Left colon (tissue), 2 donors: Measurements from ENCODE around the gene CER1. TPM values are rescaled to one million over a fixed set of nuclear protein-coding genes. Genes with fewer than 3 reads are reported as not detected.
"Not testable (repeated sequence)": the region's sequence is repeated elsewhere in the genome, so short reads cannot be mapped to it uniquely, and the experiment has no call there.

Source experiments
- ATAC-seq: fragments of 200-7000 bp; cut with Tn5 transposase; one replicate; pipeline ENCODE4 v1.9.1; 2020; ENCODE audit warnings: mild to moderate bottlenecking, moderate library complexity
- DNase-seq, 2 donors: peaks; one replicate each; pipeline ENCODE4 v3.0.0-alpha.2; 2020
- intact Hi-C, 2 donors: fragments of 100-400 bp; cut with DNase I in 1 of 2; cut with micrococcal nuclease in 1 of 2; formaldehyde crosslinking; loops; one replicate each; pipeline versions ENCODE4 v1.11.2 to v1.14.0; 2022; cut with DNase I, micrococcal nuclease
- total RNA-seq, 2 donors: library from RNA; stranded (reverse); fragmentation: NEBNext Ultra II Directional; extraction: Animal tissue kit (Norgen Biotek cat#: 25700); gene quantifications; one replicate each; pipeline ENCODE4 v1.2.1, GENCODE V29; 2021
- donor health status: DM: no; HTN: no; CAD: no.
- donor health status: DM: yes; HTN: yes; CAD: no.

CER1 gene
- total RNA-seq, 2 donors from 2014 or later = not detected

DNA sequence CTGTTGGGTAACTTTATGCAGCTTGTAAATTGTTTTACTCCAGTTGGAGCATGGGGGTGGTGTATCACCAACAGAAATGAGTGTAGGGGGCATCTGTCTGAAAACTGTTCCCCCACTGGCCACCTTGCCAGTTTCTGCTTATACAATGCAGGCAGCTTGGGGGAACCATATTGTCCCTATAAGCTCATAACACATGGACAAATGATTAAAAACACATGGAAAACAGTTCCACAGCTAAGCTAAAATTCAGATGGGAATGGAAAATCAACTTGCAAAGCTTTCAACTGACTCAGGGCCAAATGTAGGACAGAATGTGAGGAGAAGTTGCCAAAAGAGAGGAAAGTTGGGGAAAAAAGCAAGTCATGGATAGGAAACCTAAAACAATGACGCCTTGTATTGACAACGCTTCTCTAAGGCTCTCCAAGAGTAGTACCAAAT lies 7.9 kb upstream of the CER1 start:
- intact Hi-C loops = no loop called here
- DNase-seq (no peak), ATAC-seq (no peak)

GRCh38 chr9:14723301-14723700 lies 768 bp upstream of the CER1 start:
- ATAC-seq (no peak), DNase-seq (no peak)
- intact Hi-C loops = no loop called here

DNA sequence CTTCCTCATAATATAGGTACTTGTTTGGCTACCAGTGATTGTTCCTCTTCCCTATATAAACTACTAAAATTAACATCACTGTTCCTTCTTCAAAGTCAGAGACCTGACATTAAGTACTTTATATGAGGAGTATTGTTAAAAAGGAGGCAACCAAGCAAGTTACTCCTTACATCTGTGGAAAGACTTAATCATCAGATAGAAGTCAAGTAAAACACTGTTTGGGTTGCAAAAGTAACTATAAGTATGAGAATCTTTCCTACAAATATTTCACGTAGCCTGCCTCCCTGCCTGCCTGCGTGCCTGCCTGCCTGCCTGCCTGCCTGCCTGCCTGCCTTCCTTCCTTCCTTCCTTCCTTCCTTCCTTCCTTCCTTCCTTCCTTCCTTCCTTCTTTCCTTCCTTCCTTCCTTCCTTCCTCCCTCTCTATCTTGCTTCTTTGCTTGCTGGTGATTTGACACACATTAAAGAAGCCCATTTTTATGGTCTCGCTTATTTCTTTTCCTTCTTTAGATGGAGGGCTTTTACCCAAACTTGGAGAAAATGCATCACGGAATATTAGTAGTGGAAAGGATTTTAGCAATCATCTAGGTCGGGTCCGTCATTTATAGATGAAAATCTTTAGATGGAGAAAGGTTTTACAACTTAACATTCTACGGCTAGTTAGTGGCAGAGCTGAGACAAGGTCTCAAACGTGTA lies 3.2 kb downstream of the CER1 start:
- ATAC-seq (no peak), DNase-seq (no peak)
- intact Hi-C loops = no loop called here

DNA sequence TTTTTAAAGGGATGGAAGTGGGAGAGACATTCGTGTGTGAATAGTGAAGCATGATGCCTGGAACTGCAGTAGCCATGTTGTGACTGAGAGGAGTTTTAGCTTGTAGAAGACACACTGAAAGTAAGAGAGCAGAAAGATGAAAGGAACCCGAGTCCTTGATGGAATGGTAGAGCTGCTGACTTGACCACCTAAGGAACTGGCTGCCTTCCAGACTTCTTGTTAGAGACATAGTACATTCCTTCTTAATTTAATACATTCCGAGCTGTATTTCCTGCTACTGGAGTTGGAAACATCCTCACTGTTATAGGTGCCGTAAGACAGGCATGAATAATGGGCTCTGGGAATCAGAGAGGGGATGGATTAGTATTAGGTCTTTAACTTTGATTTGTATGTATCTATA lies 7.4 kb downstream of the CER1 start:
- intact Hi-C loops = no loop called here
- ATAC-seq (no peak), DNase-seq (no peak)

GRCh38 chr9:14713187-14713767 lies 9.3 kb downstream of the CER1 start:
- no peak for DNase-seq
- intact Hi-C loops = no loop called here
- no peak for ATAC-seq

- no peak for ATAC-seq
These were observed 11.7 kb downstream of the CER1 start for GRCh38 chr9:14710804-14711203.

DNA sequence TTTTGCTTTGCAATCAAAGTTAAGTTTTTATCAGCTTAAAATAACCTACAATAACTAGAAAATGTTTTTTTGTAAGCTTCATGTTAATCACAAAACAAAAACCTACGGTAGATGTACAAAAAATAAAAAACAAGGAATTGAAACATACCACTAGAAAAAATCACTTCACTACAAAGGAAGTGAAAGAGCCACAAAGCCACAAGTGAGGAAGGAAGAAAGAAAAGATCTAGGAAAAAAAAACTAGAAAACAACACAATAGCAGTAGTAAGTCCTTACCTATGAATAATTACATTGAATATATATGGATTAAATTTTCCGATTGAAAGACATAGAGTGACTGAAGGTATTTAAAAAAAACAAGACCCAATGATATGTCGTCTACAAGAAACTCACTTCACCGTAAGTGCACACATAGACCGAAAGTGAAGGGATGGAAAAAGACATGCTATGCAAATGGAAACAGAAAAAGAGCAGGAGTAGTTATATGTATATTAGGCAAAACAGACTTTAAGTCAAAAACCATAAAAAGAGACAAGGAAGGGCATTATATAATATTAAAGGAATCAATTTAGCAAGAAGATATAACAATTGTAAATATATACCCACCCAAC lies 15.9 kb downstream of the CER1 start:
- intact Hi-C loops = no loop called here
- DNase-seq (no peak), ATAC-seq (no peak)

More at GRCh38 chr9:14710804-14711203, 11.7 kb downstream of the CER1 start:
- intact Hi-C loops = no loop called here
- DNase-seq = no peak

DNA sequence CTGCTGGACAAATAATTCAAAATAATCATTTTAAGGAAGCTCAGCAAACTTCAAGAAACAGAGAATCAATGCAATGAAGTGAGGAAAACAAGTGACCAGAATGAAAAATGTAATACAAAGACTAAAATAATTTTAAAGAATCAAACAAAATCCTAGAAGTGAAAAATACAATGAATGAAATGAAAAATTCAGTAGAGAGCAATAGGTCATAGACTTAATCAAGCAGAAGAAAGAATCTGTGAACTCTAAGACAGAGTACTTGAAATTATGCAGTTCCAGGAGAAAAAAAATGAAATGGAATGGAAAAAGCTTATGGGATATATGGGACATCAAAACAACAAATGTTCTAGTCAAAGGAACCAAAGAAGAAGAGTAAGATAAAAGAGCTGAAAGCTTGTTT lies 17.5 kb downstream of the CER1 start:
- intact Hi-C loops = no loop called here
- no peak for ATAC-seq
- no peak for DNase-seq

- no peak for DNase-seq
- no peak for ATAC-seq
- intact Hi-C loops = no loop called here
These were observed 18.3 kb downstream of the CER1 start for GRCh38 chr9:14704281-14704680.

GRCh38 chr9:14702200-14702720 lies 20.3 kb downstream of the CER1 start:
- ATAC-seq = no peak
- intact Hi-C loops = no loop called here
- DNase-seq = no peak

DNA sequence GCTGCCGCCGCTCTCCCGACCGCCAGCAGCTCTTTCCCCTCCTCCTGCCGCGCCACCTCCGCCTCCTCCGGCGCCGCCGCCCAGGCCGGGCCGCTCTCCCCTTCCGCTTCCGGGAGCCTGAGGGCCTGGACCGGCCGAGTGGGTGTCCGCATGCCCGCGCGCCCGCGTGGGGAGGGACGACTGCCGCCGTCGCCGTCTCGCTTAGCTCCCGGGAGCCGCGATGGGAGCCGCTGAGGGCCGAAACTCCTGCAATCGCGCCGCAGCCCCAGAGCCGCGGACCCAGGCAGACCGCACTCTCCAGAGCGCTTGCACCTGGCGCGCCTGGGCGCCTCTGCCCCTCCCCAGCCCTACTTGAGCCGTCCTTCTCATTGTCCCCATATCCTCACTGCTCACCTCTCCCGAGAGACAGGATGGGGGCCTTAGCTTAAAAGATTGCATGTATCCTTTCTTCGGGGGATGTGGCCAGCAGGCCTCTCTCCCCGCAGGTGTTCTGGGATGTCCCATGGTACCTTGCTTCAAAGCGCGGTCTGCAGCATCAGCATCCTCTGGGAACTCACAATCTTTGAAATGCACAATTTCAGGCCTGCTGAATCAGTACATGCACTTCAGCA lies 29.2 kb downstream of the CER1 start, which contains the start of gene ZDHHC21:
Gene ZDHHC21, minus strand, starts transcription at position 182 of the 611 bp plus-strand sequence. CDS start 19,092 bp downstream, outside the sequence.
- peak; percentile 98 for ATAC-seq
- intact Hi-C loops = no loop called here
- DNase-seq = peak; percentile 61 to 82

DNA sequence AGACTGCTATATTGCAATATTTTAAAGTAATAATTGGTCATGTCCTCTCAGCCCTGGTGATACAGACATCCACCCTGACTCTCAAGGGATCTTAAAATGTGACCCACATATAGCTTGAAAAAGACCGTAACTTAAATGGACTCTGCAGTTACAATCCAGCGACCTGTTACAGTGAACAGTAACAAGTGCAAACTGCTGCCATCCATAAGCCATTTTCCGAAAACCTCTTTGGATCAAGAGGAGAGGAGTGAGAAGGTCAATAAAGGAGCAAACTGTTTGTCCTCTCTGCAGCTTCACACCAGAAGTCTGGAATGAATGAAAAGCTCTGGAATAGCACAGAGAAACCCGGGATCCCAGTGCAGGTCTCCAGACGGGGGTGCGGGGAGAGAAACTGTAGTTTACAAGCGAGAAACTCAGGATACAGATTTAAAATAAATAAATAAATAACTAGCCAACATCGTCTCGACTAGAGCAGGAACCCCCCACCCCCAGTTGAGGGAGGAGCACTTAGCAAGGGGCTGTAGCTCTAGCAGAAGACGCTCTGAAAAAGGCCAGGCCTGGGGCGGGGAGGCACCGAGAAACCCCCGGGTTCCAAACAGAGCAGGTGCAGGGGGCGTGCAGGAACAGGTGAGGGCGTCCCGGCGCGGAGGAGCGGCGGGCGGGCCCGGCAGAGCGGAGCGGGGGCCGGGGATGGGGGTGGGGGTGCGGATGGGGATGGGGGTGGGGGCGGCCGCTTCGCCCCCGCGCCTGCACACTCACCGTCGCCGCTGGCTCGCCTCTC lies 29.9 kb downstream of the CER1 start:
- DNase-seq (peak; percentile 28 to 46), ATAC-seq (peak; percentile 68)
- intact Hi-C loops = no loop called here

GRCh38 chr9:14690948-14691730 lies 31.4 kb downstream of the CER1 start:
- intact Hi-C loops = no loop called here
- no peak for ATAC-seq
- no peak for DNase-seq

GRCh38 chr9:14687042-14687719 lies 35.4 kb downstream of the CER1 start:
- DNase-seq (no peak), ATAC-seq (no peak)
- intact Hi-C loops = no loop called here

- DNase-seq (no peak), ATAC-seq (peak; percentile 95)
- intact Hi-C loops = no loop called here
These were observed 36.4 kb downstream of the CER1 start for GRCh38 chr9:14686168-14686567.

- intact Hi-C loops = not testable (repeated sequence)
These were observed 39.9 kb downstream of the CER1 start for GRCh38 chr9:14682616-14683015.

GRCh38 chr9:14678776-14679175 lies 43.8 kb downstream of the CER1 start:
- ATAC-seq (no peak), DNase-seq (no peak)
- intact Hi-C loops = no loop called here

More at GRCh38 chr9:14682616-14683015, 39.9 kb downstream of the CER1 start:
- not testable (repeated sequence) for ATAC-seq, DNase-seq
